ENCODE results near the gene CLDN14.

Gene CLDN14

DNA sequence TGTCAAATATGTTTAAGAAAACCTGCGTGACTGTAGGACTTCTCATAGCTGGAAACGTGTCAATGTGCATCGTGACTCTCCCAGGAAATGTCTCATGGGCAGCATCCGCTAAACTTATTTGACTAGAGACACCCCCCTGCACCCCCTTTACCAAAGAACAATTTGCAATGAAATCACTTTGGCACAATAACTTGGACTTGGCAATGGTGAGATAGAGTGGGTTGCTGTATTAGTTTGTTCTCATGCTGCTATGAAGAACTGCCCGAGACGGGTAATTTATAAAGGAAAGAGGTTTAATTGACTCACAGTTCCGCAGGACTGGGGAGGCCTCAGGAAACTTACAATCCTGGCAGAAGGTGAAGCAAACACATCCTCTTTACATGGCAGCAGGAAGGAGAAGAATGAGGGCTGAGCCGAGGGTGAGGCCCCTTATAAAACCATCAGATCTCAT is 13.8 kb downstream of the CLDN14 start:
- no peak for DNase-seq

DNA sequence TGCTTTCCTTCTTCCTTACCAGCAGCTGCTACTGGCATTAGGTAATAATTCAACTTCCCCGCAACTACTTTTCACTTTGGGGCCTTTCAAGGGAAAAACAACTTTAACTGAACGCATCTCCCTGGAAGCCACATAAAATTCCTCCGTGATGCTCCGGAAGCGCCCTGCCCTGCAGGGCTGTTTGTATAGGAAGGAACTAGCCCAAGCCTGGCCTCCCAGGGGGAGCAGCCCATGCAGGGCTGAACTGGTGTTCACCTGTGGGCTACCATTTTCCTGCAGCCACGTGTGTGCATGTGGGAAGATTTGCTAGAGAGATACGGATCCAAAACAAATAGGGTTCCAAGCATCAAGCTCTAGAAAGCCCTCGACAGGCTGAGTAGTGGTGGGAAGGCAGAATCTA is 14.4 kb downstream of the CLDN14 start:
- DNase-seq: no peak

GRCh38 chr21:36464590-36464989 is 15.3 kb downstream of the CLDN14 start:
- no peak for DNase-seq

- DNase-seq: no peak
Observed at GRCh38 chr21:36463991-36464390, 15.9 kb downstream of the CLDN14 start.

DNA sequence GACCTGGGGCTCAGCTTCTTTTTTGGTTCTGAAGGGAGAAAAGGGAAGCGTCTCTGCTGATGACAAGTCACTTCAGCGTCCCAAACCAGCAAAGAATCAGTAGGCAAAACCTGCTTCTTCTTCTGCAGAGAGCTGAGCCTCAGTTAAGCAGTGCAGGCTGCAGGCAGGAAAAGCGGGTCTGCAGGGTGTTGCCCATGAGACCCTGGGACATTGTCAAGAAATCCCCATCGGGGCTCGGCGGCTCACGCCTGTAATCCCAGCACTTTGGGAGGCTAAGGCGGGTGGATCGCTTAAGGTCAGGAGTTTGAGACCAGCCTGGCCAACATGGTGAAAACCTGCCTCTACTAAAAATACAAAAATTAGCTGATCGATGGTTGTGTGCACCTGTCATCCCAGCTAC is 16.7 kb downstream of the CLDN14 start:
- no peak for DNase-seq

- no peak for DNase-seq
Observed at GRCh38 chr21:36461918-36462486, 17.9 kb downstream of the CLDN14 start.

- DNase-seq: no peak
Observed at GRCh38 chr21:36461277-36461917, 18.5 kb downstream of the CLDN14 start.

DNA sequence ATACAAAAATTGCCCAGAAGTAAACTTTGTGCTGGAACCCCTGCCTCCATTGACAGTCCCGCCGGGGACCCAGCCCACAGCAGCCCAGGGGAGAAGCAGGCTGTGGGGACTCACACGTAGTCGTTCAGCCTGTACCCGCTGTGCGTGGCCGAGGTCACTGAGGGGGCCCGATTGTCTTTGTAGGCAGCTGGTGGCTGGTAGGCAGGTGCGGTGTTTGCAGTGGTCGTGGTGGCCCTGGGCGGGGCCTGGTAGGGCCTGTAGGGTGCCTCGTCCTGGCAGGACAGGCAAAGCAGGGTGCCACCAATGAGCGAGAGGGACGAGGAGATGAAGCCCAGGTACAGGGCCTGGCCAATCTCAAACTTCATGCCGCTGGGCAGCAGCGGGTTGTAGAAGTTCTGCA is 19.1 kb downstream of the CLDN14 start:
- DNase-seq: no peak

- no peak for DNase-seq
Observed at GRCh38 chr21:36459098-36459497, 20.8 kb downstream of the CLDN14 start.

DNA sequence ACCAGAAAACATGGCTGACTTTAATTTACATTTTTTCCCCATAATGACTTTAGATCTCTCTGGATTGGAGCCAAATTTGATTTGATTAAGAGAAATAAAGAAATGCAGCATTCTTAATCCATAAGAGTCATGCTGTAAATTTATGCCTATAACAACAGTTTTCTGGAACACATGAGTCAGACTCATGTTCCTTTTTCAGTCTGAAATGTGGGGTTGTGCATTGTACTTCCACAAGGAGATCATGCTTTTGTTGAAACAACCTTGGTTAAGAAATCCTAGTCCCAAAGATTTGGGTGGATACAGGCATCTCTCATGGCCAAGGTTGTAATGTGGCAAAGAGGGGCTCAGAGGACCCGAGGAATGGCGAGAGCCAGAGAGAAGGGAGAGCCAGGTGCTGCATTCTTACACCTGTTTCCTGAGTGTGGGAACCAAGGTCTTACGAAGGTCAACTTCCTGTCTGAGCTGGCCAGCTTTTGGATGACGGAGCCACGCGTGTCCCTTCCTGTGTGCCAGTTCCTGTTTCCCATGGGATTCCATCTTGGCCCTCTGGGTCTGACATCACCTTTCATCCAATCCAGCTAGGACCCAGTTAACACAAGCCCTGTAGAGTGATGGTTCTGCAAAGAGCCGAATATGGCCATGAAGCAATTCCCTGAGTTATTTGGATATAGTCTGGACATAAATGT is 23.1 kb downstream of the CLDN14 start:
- DNase-seq: no peak

DNA sequence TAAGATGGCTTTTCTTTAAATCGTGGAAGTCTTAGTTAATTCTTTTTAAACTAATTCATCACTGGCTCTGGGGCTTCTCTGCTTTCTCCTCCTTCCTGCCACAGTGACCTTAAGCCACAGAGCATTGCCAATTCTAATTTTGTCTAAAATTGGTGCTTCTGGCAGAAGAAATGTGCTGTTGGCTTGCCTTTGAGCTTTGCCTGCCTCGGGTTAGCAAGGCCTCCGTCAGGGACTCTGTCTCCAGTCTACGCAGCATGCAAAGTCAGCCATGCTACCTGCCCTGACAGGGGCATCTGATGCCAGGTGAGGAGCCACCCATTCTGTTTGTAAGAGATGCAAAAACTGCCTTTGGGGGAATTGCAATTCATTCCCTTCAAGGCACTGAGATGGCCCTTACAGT is 25.2 kb downstream of the CLDN14 start:
- DNase-seq: no peak

DNA sequence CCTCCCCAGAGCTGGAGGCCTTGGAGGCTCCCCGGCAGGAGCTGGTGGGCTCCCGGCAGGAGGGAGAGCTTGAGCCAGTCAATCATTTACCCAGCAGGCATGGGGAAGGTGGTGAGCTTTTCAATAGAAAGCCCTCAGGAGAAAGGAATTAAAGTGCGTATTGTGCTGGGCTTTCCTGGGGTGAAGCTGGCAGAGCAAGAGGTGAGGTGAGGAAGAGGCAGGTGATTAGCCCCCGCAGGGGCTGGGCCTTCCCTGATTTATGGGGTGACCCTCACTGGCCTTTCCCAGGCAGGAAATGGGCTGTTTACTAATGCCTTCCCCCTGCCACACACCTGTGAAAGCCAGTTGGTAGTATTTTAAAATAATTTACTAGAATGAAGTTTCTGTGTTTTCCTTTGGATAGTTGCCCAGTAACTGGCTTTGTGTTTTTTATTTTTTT is 25.8 kb downstream of the CLDN14 start:
- DNase-seq: no peak

GRCh38 chr21:36452281-36452825 is 27.6 kb downstream of the CLDN14 start:
- no peak for DNase-seq

DNA sequence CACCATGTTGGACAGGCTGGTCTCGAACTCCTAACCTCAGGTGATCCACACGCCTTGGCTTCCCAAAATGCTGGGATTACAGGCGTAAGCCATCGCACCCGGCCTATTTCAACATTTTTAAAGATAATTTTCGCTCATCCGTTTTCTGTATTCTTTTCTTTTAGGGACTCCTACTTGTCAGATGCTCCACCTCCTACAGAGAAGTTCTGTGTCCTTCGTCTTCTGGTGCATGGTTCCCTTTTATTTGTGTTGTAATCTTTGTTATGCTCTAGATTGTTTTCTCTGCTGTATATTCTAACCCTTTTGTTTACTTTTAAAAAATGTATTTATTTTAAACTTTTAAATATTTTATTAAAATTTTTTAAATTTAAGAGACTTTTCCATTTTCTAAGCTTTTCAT is 28.4 kb downstream of the CLDN14 start:
- DNase-seq: no peak

GRCh38 chr21:36450511-36450910 is 29.4 kb downstream of the CLDN14 start:
- DNase-seq: no peak

DNA sequence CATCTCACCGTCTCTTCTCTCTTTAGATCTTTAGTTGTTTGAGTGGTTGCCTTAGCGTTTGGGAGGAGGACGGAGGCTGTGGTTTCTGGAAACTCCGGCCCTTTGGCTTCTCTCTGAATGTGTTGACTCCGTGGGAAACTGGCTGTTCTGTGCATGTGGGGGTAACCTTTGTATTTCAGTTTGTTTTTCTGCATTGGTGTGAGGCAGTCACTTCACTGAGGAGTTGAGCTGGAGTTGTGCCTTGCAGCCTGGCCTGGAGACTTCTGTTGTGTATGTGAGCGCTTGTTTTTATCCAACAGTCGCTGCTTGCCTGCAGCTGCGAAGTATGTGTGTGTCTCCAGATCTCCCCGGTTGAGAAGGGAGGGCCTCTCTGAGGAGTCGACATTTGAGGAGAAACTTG is 33.6 kb downstream of the CLDN14 start:
- DNase-seq: no peak

DNA sequence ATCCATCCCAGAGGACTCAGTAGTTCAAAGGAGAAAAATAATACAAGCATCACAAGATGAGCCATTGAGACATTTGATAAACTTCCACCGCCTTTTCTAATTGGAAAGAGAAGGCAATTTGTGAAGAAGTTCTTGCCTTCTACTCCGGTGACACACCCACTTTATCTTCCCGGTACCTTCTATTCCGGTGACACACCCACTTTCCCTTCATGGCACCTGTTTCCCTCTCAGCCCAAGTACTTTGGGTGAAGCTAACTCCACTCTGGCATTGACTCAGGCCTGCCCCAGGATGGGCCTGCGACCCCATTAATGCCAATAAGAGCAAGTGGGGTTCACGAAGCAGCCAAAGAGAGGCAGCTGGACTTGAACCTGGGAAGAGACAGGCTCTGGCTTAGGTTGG is 38.2 kb downstream of the CLDN14 start:
- DNase-seq: no peak

GRCh38 chr21:36437745-36438128 is 42.2 kb downstream of the CLDN14 start:
- no peak for DNase-seq

DNA sequence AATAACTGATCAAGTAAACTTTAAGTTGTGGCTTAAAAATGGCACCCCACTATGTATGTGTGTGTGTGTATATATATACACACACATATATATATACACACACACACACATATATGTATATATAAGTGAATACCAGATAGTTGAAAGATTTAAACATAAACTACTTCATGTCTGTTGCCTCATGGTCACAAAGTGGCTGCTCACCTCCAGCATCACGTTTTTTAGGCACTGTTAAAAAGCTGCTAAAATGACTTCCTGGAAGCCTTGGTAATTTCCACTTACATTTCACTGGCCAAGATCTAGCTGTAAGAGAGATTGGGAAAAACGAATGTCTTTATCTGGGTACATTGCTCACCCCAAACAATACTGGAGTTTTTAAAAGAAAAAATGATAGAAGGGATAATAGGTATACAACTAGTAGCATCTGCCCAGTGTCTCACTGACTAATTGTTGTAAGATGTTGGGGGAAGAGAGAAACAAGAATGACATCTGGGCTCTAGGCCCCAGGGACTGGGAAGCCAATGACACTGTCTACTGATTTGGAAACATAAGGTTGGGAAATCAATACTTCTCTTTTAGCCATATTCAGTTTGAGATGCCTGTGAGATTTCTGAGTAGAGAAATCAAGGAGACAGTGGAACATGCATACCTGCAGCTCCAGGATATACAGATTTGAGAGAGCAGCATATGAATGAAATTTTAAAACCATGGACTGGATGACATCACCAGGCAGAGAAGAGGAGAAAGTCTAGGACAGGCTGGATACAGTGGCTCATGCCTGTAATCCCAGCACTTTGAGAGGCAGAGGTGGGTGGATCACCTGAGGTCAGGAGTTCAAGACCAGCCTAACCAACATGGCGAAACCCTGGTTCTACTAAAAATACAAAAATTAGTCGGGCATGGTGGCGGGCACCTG is 42.8 kb downstream of the CLDN14 start:
- DNase-seq: no peak

DNA sequence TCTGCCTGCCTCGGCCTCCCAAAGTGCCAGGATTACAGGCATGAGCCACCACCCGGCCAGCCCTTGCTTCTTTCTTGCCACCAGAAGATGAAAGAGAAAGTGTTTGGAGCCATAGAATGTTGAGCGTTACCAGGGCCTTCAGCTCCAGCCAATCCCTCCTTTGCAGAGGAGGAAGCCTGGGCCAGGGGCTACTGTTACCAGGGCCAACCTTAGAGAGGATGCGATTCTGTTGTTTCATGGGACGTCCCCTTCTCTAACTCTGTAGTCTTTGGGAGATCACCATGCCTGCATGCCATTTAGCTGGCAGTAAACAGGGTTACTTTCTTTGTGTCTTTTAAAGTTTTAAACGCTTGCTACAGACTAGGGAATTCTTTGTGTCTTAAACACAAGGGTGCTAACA is 45.8 kb downstream of the CLDN14 start:
- DNase-seq: no peak

DNA sequence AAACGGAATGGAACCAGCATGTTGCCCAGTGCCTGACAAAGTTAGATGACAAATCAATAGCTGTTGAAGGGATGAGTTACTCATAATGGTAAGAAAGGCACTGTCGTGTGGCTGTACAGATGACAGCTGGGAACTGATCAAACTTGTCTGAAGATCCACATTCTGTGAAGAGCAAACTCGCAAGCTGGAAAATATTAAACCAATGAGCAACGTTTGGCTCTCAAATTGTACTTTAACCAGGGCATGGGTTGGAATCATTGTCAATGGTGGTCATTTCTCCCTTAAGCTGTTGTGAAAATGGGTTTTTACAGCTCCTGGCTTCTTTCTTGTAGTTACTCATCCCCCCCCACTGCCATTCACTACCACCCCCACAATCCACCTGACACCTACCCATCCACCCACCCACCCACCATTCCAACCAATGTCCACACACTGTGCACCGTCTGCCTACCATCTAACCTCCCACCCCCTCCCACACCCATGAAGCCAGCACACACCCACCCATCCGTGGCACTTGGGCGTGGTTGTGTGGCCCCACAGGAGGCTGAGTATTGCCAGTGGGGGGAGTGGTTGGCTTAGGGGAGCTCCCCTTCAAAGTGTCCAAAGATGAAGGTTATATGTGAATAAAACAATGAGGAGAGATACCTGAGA is 46.7 kb downstream of the CLDN14 start:
- no peak for DNase-seq

DNA sequence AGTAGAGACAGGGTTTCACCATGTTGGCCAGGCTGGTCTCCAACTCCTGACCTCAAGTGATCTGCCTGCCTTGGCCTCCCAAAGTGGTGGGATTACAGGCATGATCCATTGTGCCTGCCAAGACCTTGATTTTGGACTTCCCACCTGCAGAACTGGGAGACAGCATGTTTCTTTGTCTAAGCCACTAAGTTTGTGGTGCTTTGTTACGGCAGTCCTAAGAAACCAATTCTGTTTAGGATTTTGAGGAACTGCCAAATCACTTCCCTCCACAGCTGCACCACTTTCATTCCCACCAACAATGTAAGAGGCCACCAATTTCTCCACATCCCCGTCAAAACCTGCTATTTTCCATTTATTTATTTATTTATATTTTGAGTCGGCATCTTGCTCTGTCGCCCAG is 48.7 kb downstream of the CLDN14 start:
- no peak for DNase-seq

GRCh38 chr21:36430841-36431240 is 49.1 kb downstream of the CLDN14 start:
- DNase-seq: no peak

Measured in NCI-H1436 treated with DMSO at 0.1 percent for 48 hours (cell line).